Measurements from ENCODE around the gene TNFRSF8.

The TNFRSF8 gene

GRCh38 chr1:12063141-12064072 lies at the start of gene TNFRSF8:
Gene TNFRSF8, plus strand, starts transcription at chr1:12063303. Its CDS starts 296 bp downstream, at chr1:12063599.
- H3K4me3 ChIP-seq (ENCODE audit: control insufficient read depth, low read depth, low read length) = no peak within 1 kb of the TSS
- TF ChIP-seq, protein P1, sequence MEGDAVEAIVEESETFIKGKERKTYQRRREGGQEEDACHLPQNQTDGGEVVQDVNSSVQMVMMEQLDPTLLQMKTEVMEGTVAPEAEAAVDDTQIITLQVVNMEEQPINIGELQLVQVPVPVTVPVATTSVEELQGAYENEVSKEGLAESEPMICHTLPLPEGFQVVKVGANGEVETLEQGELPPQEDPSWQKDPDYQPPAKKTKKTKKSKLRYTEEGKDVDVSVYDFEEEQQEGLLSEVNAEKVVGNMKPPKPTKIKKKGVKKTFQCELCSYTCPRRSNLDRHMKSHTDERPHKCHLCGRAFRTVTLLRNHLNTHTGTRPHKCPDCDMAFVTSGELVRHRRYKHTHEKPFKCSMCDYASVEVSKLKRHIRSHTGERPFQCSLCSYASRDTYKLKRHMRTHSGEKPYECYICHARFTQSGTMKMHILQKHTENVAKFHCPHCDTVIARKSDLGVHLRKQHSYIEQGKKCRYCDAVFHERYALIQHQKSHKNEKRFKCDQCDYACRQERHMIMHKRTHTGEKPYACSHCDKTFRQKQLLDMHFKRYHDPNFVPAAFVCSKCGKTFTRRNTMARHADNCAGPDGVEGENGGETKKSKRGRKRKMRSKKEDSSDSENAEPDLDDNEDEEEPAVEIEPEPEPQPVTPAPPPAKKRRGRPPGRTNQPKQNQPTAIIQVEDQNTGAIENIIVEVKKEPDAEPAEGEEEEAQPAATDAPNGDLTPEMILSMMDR (conservative IDR thresholded peaks at IDR 0.05; ENCODE audit: control insufficient read depth, insufficient read depth, low read depth, low read length) = no peak
- peak; percentile 46 for DNase-seq (ENCODE audit: low read depth)

- TF ChIP-seq, protein P1 (conservative IDR thresholded peaks at IDR 0.05; ENCODE audit: control insufficient read depth, insufficient read depth, low read depth, low read length) = peak; percentile 9
- DNase-seq (ENCODE audit: low read depth) = peak; percentile 43
- no peak overlapping the region for H3K4me3 ChIP-seq (ENCODE audit: control insufficient read depth, low read depth, low read length)
Observed at GRCh38 chr1:12014141-12014991, 48.7 kb upstream of the TNFRSF8 start.

DNA sequence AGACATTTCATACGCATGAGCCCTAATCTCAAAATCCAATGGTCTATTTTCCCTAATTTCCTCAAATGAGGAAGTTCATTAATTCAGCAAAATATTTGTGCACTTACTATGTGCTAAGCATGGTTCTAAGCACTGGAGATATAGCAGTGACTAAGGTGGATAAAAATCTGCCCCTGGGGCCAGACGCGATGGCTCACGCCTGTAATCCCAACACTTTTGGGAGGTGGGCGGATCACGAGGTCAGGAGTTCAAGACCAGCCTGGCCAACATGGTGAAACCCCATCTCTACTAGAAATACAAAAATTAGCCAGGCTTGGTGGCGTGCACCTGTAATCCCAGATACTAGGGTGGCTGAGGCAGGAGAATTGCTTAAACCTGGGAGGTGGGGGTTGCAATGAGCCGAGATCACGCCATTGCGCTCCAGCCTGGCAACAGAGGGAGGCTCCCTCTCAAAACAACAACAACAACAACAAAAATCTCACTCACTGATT lies 48.1 kb upstream of the TNFRSF8 start:
- TF ChIP-seq, protein P1 (conservative IDR thresholded peaks at IDR 0.05; ENCODE audit: control insufficient read depth, insufficient read depth, low read depth, low read length) = no peak
- no peak overlapping the region for H3K4me3 ChIP-seq (ENCODE audit: control insufficient read depth, low read depth, low read length)
- DNase-seq (ENCODE audit: low read depth) = peak; percentile 37

- no peak for DNase-seq (ENCODE audit: low read depth)
- TF ChIP-seq, protein P1 (conservative IDR thresholded peaks at IDR 0.05; ENCODE audit: control insufficient read depth, insufficient read depth, low read depth, low read length) = no peak
Observed at GRCh38 chr1:12015499-12015898, 47.6 kb upstream of the TNFRSF8 start.

DNA sequence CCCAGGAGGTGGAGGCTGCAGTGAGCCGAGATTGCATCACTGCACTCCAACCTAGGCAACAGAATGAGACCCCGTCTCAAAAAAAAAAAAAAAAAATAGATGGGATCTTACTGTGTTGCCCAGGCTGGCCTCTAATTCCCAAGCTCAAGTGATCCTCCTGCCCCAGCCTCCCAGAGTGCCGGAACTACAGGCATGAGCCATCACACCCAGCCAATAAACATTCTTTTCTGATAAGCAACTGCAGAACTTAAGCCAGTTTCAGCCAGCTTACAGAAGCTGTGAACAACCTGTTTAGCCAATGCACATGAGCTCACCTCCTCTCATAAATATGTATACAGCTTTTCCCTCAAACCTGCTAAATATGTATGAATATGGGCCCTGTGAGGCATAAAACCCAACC lies 46.9 kb upstream of the TNFRSF8 start:
- no peak for DNase-seq (ENCODE audit: low read depth)
- no peak overlapping the region for H3K4me3 ChIP-seq (ENCODE audit: control insufficient read depth, low read depth, low read length)
- TF ChIP-seq, protein P1 (conservative IDR thresholded peaks at IDR 0.05; ENCODE audit: control insufficient read depth, insufficient read depth, low read depth, low read length) = no peak

More at GRCh38 chr1:12015499-12015898, 47.6 kb upstream of the TNFRSF8 start:
- H3K4me3 ChIP-seq (ENCODE audit: control insufficient read depth, low read depth, low read length) = no peak overlapping the region

DNA sequence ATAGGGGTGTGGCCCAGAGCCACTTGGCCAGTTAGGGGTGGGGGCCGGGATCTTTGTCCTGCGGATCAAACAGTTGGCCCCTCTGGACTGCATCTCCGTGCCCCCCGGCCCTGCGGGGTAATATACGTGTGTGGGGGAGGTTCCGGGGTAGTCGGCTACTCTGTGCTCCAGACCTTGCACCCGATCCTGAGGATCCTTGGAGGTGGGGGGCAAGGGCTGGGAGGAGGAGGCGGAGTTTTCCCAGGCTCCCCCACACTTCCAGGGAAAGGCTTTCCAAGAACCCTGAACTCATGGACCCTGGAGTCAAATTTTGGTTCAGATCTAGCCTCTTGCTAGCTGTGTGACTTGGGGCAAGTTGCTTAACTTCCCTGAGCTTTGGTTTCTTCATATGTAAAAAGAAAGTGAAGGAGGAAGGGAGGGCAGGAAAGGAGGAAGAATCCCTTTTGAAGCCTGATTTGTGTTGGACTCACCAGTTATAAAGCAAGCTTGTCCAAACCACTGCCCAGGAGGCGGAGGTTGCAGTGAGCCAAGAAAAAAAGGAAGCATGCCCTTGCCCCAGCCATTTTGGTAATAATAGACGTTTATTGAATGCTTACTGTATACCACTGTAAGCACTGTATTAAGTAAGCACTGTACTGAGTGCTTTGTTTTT lies 43.1 kb upstream of the TNFRSF8 start:
- H3K4me3 ChIP-seq (ENCODE audit: control insufficient read depth, low read depth, low read length) = peak overlapping the region; percentile 83
- DNase-seq (ENCODE audit: low read depth) = peak; percentile 33
- TF ChIP-seq, protein P1 (conservative IDR thresholded peaks at IDR 0.05; ENCODE audit: control insufficient read depth, insufficient read depth, low read depth, low read length) = no peak
